GM21367 (cell line): ENCODE results near the gene OR6C2.
"Not testable (repeated sequence)": the region's sequence is repeated elsewhere in the genome, so short reads cannot be mapped to it uniquely, and the experiment has no call there.

Source experiments
- ATAC-seq: cut with Tn5 transposase; IDR thresholded peaks from one replicate; pipeline ENCODE4 v1.9.1; 2021; ENCODE audit not compliant: unreplicated experiment

Gene OR6C2

GRCh38 chr12:55470088-55470829 is 26.4 kb downstream of the OR6C2 start, which contains the start of gene OR6C70:
TSS of gene OR6C70 (minus strand) at chr12:55470138. CDS start at chr12:55470138, 0 bp downstream.
- no peak for ATAC-seq

- ATAC-seq = no peak
Measured at GRCh38 chr12:55472264-55472663, 28.4 kb downstream of the OR6C2 start.

- not testable (repeated sequence) for ATAC-seq
Measured at GRCh38 chr12:55479136-55479535, 35.3 kb downstream of the OR6C2 start.

- ATAC-seq = not testable (repeated sequence)
Measured at GRCh38 chr12:55484284-55484683, 40.4 kb downstream of the OR6C2 start.

- ATAC-seq = no peak
Measured at GRCh38 chr12:55492078-55492477, 48.2 kb downstream of the OR6C2 start, which contains the start of gene OR6C68. TSS of gene OR6C68 (plus strand) at chr12:55492378. CDS start at chr12:55492378, 0 bp downstream.

GRCh38 chr12:55495490-55495889 is 51.6 kb downstream of the OR6C2 start:
- no peak for ATAC-seq

- ATAC-seq = no peak
Measured at GRCh38 chr12:55499231-55499630, 55.4 kb downstream of the OR6C2 start.

- ATAC-seq = no peak
Measured at GRCh38 chr12:55499810-55500252, 56.0 kb downstream of the OR6C2 start.

GRCh38 chr12:55501601-55502000 is 57.7 kb downstream of the OR6C2 start:
- no peak for ATAC-seq
